ENCODE results near the gene MLF2.
"Not testable (repeated sequence)": the region's sequence is repeated elsewhere in the genome, so short reads cannot be mapped to it uniquely, and the experiment has no call there.

- not testable (repeated sequence) for TF ChIP-seq CTCF (IDR thresholded peaks at IDR 0.05 in 4 of 5, conservative IDR thresholded peaks at IDR 0.05 in 1 of 5); POLR2A (IDR thresholded peaks at IDR 0.05)
These were observed 10.9 kb downstream of the MLF2 start for GRCh38 chr12:6742080-6742479.

All from gastrocnemius medialis (tissue), 4 donors.